H9 (cell line): ENCODE data around the gene SMIM41. TPM values are rescaled to one million over a fixed set of nuclear protein-coding genes. Genes with fewer than 3 reads are reported as not detected.
"Not testable (repeated sequence)": the region's sequence is repeated elsewhere in the genome, so short reads cannot be mapped to it uniquely, and the experiment has no call there.

ENCODE experiments used
- DNase-seq: peaks from one replicate; pipeline ENCODE4 v3.0.0-alpha.2; 2017
- H2AFZ ChIP-seq: one replicate; pipeline ENCODE4 v1.6.1; 2013; ENCODE audit warnings: mild to moderate bottlenecking, low read length, control low read depth, moderate library complexity
- H2AK5ac ChIP-seq: 2 replicates; pipeline ENCODE4 v1.6.1; 2013; ENCODE audit warnings: low read length, control low read depth, mixed read lengths; ENCODE audit not compliant: insufficient read length
- H2BK120ac ChIP-seq: one replicate; pipeline ENCODE4 v1.6.1; 2013; ENCODE audit warnings: low read depth, mild to moderate bottlenecking, low read length, control low read depth, inconsistent platforms; ENCODE audit not compliant: poor library complexity, severe bottlenecking
- H2BK12ac ChIP-seq: 2 replicates; pipeline ENCODE4 v1.6.1; 2013; ENCODE audit warnings: low read length, control low read depth, mixed read lengths, low read depth; ENCODE audit not compliant: insufficient read length
- H2BK15ac ChIP-seq: 2 replicates; pipeline ENCODE4 v1.6.1; 2013; ENCODE audit warnings: low read depth, low read length, control low read depth
- H2BK20ac ChIP-seq: one replicate; pipeline ENCODE4 v1.6.1; 2013; ENCODE audit warnings: low read depth, mild to moderate bottlenecking, low read length, control low read depth, inconsistent platforms; ENCODE audit not compliant: poor library complexity, severe bottlenecking
- H2BK5ac ChIP-seq: 2 replicates; pipeline ENCODE4 v1.6.1; 2013; ENCODE audit warnings: low read length, control low read depth, mixed read lengths; ENCODE audit not compliant: insufficient read length
- H3K14ac ChIP-seq: 2 replicates; pipeline ENCODE4 v1.6.1; 2013; ENCODE audit warnings: low read length, control low read depth; ENCODE audit not compliant: insufficient read depth
- H3K18ac ChIP-seq: 2 replicates; pipeline ENCODE4 v1.6.1; 2013; ENCODE audit warnings: low read depth, mild to moderate bottlenecking, mixed read lengths, low read length, control low read depth; ENCODE audit not compliant: insufficient read length
- H3K23ac ChIP-seq: 2 replicates; pipeline ENCODE4 v1.6.1; 2013; ENCODE audit warnings: low read length, control low read depth, mixed read lengths, low read depth; ENCODE audit not compliant: insufficient read length
- H3K23me2 ChIP-seq: 2 replicates; pipeline ENCODE4 v1.6.1; 2013; ENCODE audit warnings: low read depth, mild to moderate bottlenecking, mixed read lengths, low read length, control low read depth; ENCODE audit not compliant: insufficient read length, poor library complexity, severe bottlenecking
- H3K27ac ChIP-seq: 2 replicates; pipeline ENCODE4 v1.5.1; 2013; ENCODE audit warnings: low read length, control low read depth, mixed read lengths, low read depth; ENCODE audit not compliant: insufficient read length
- H3K27me3 ChIP-seq: 2 replicates; pipeline ENCODE4 v1.6.1; 2013; ENCODE audit warnings: low read length, control low read depth, inconsistent platforms; ENCODE audit not compliant: insufficient read depth
- H3K4ac ChIP-seq: 2 replicates; pipeline ENCODE4 v1.6.1; 2013; ENCODE audit warnings: low read depth, mild to moderate bottlenecking, control low read depth, inconsistent platforms, low read length, moderate library complexity
- H3K4me1 ChIP-seq: 2 replicates; pipeline ENCODE4 v1.6.1; 2013; ENCODE audit warnings: low read length, control low read depth, inconsistent platforms; ENCODE audit not compliant: insufficient read depth
- H3K4me2 ChIP-seq: 2 replicates; pipeline ENCODE4 v1.6.1; 2013; ENCODE audit warnings: low read length, control low read depth, mixed read lengths; ENCODE audit not compliant: insufficient read length, insufficient read depth
- H3K56ac ChIP-seq: 2 replicates; pipeline ENCODE4 v1.6.1; 2013; ENCODE audit warnings: low read depth, mild to moderate bottlenecking, mixed read lengths, low read length, control low read depth; ENCODE audit not compliant: insufficient read length
- H3K79me1 ChIP-seq: 2 replicates; pipeline ENCODE4 v1.6.1; 2013; ENCODE audit warnings: low read depth, mild to moderate bottlenecking, moderate library complexity, low read length, control low read depth, inconsistent platforms; ENCODE audit not compliant: insufficient read depth, poor library complexity, severe bottlenecking
- H3K79me2 ChIP-seq: 2 replicates; pipeline ENCODE4 v1.6.1; 2013; ENCODE audit warnings: low read length, control low read depth, inconsistent platforms; ENCODE audit not compliant: insufficient read depth
- H3K9ac ChIP-seq: 2 replicates; pipeline ENCODE4 v1.6.1; 2013; ENCODE audit warnings: low read length, control low read depth, mixed read lengths; ENCODE audit not compliant: insufficient read length; ENCODE audit errors: extremely low read depth
- H3K9me3 ChIP-seq: one replicate; pipeline ENCODE4 v1.6.1; 2013; ENCODE audit warnings: low read depth, low read length, inconsistent platforms; ENCODE audit not compliant: control insufficient read depth
- H3T11ph ChIP-seq: one replicate; pipeline ENCODE4 v1.6.1; 2013; ENCODE audit warnings: mild to moderate bottlenecking, low read length, control low read depth, inconsistent platforms
- H4K20me1 ChIP-seq: one replicate; pipeline ENCODE4 v1.6.1; 2013; ENCODE audit not compliant: control insufficient read depth, insufficient read length, insufficient read depth
- H4K5ac ChIP-seq: 2 replicates; pipeline ENCODE4 v1.6.1; 2013; ENCODE audit warnings: low read depth, mild to moderate bottlenecking, mixed read lengths, low read length, control low read depth; ENCODE audit not compliant: insufficient read length
- H4K8ac ChIP-seq: replicated peaks from 2 replicates; pipeline ENCODE4 v1.6.1; 2013; ENCODE audit warnings: low read length, control low read depth, mixed read lengths, low read depth; ENCODE audit not compliant: insufficient read length
- H4K91ac ChIP-seq: 2 replicates; pipeline ENCODE4 v1.6.1; 2013; ENCODE audit warnings: low read depth, mild to moderate bottlenecking, moderate library complexity, mixed read lengths, low read length, control low read depth; ENCODE audit not compliant: insufficient read length
- H3K27ac Mint-ChIP-seq, 3 experiments: 2 replicates in 2 of 3; 3 replicates in 1 of 3; pipeline ENCODE4 v1.8.0; 2020 to 2021; ENCODE audit warnings: mixed read lengths in 3 of 3, mild to moderate bottlenecking in 1 of 3, moderate library complexity in 1 of 3
- H3K27me3 Mint-ChIP-seq: 2 replicates; pipeline ENCODE4 v1.8.0; 2021; ENCODE audit warnings: low read depth, mild to moderate bottlenecking, moderate library complexity, mixed read lengths
- H3K36me3 Mint-ChIP-seq, 3 experiments: 2 replicates in 2 of 3; 3 replicates in 1 of 3; pipeline ENCODE4 v1.8.0; 2020 to 2021; ENCODE audit warnings: low read depth in 3 of 3, mixed read lengths in 3 of 3; ENCODE audit not compliant: insufficient read depth in 1 of 3
- H3K4me1 Mint-ChIP-seq, 2 experiments: 2 replicates each; pipeline ENCODE4 v1.8.0; 2020; ENCODE audit warnings: mixed read lengths in 2 of 2
- H3K4me3 Mint-ChIP-seq, 2 experiments: 2 replicates in 1 of 2; 3 replicates in 1 of 2; pipeline ENCODE4 v1.8.0; 2020 to 2021; ENCODE audit warnings: mild to moderate bottlenecking in 2 of 2, mixed read lengths in 2 of 2, moderate library complexity in 1 of 2
- H3K9me3 Mint-ChIP-seq, 2 experiments: 2 replicates in 1 of 2; 3 replicates in 1 of 2; pipeline ENCODE4 v1.8.0; 2020; ENCODE audit warnings: mild to moderate bottlenecking in 2 of 2, mixed read lengths in 2 of 2, moderate library complexity in 1 of 2
- WGBS: extraction: QIAGEN DNeasy Blood & Tissue Kit; methylation state at CpG from one replicate; pipeline ENCODE4 v1.1.7; 2013; ENCODE audit warnings: missing lambda C conversion rate, low lambda C conversion rate, mixed read lengths; ENCODE audit not compliant: insufficient read length; ENCODE audit errors: extremely low coverage; 5-methylcytosine and 5-hydroxymethylcytosine counted together
- total RNA-seq: library from RNA; stranded (reverse); gene quantifications from 2 replicates; pipeline ENCODE4 v1.2.1, GENCODE V29; 2021
- TF ChIP-seq, protein P1 (sequence below): fragments of 200-600 bp; sonication (generic); conservative IDR thresholded peaks from 3 replicates; pipeline ENCODE4 v1.8.0; 2021; ENCODE audit warnings: antibody characterized with exemption, mild to moderate bottlenecking

SMIM41 gene
- total RNA-seq, 1 experiment from 2014 or later, result not detected

DNA sequence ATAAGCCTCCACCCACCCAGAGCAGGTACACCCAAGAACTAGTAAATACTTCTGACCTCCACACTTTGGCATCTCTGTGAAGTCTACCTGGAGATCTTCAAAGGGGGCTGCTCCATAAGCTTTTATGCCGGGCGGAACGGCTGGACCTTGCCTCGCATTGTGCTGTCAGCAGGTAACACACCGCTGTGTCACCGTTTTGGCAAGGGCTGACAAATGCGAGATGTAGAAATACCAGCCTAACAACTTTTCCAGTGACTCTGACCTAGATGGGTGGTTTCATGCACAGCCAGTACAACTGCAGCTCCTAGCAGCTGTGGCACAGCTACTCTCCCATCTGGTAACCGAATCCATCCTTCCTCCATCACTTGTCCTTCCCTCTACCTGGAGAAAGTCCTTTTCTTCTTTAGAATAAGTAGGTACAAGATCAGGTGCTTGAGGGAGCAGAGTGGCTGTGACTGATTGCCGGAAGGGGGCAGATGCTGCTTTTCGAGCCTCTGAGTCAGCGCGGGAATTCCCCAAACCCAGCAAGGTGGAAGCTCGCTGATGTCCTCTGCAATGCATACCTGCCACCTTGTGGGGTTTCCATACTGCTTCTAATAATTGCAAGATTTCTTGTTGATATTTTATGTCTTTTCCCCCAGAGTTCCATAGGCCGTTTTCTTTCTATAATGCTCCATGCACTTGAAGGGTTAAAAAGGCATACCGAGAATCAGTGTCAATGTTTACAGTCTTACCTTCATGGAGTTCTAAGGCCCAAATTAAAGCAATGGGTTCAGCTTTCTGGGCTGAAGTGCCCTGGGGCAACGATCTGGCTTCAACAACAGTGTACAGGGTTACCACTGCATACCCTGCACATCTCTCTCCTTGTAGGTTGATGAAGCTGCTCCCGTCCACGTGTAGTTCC, 37.0 kb downstream of the SMIM41 start:
- H3K23ac ChIP-seq, H3K4me3 Mint-ChIP-seq, H3K9me3 Mint-ChIP-seq, H3K9ac ChIP-seq, H3K23me2 ChIP-seq, H3K9me3 ChIP-seq, H3T11ph ChIP-seq, H3K27me3 ChIP-seq, H3K36me3 Mint-ChIP-seq, H3K79me1 ChIP-seq, H4K8ac ChIP-seq, H3K4me2 ChIP-seq, H3K79me2 ChIP-seq, H3K27ac Mint-ChIP-seq, H2BK20ac ChIP-seq, H2BK5ac ChIP-seq, H3K4ac ChIP-seq, H2AK5ac ChIP-seq, H2BK15ac ChIP-seq, H4K5ac ChIP-seq, H3K4me1 ChIP-seq, H4K20me1 ChIP-seq, H3K56ac ChIP-seq, H2BK12ac ChIP-seq, H3K14ac ChIP-seq, H3K27ac ChIP-seq, H2AFZ ChIP-seq, H4K91ac ChIP-seq, H2BK120ac ChIP-seq: not testable (repeated sequence)
- TF ChIP-seq, protein P1, sequence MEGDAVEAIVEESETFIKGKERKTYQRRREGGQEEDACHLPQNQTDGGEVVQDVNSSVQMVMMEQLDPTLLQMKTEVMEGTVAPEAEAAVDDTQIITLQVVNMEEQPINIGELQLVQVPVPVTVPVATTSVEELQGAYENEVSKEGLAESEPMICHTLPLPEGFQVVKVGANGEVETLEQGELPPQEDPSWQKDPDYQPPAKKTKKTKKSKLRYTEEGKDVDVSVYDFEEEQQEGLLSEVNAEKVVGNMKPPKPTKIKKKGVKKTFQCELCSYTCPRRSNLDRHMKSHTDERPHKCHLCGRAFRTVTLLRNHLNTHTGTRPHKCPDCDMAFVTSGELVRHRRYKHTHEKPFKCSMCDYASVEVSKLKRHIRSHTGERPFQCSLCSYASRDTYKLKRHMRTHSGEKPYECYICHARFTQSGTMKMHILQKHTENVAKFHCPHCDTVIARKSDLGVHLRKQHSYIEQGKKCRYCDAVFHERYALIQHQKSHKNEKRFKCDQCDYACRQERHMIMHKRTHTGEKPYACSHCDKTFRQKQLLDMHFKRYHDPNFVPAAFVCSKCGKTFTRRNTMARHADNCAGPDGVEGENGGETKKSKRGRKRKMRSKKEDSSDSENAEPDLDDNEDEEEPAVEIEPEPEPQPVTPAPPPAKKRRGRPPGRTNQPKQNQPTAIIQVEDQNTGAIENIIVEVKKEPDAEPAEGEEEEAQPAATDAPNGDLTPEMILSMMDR, result peak; percentile 54
- H3K27me3 Mint-ChIP-seq, result peaks cover 11% of the 10 kb centered on the region
- WGBS, result no CpG with 5 or more reads among the region's 18 CpGs
- H3K18ac ChIP-seq, result peak overlapping the region; percentile 44
- peaks cover 32 to 44% of the 10 kb centered on the region in 2 experiments for H3K4me1 Mint-ChIP-seq
- peak; percentile 79 for DNase-seq

DNA sequence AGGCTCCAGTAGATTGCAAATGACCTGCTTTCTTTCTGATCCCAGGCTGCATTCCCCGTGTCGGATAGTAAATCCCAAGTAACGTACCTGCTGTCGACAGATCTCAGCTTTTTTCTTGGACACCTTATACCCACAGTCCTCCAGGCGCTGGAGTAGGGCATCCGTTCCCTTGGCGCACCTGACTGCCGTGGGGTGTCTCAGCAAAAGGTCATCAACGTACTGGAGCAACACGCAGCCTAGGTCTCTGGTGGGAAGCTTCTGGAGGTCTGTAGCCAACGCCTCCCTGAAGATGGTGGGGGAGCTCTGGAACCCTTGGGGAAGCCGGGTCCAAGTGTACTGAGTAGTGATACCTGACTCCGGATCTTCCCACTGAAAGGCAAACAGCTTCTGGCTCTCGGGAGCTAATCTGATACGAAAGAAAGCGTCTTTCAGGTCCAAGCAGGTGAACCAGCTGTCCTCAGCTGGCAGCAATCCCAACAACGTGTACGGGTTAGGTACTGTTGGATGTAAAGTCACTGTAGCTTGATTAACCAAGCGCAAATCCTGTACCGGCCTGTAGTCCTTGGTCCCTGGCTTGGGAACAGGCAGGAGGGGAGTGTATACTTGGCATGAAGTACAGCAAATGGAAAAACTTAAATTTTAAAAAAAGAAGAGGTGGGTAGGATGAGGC, 38.4 kb downstream of the SMIM41 start:
- H3K27ac Mint-ChIP-seq, H3K79me1 ChIP-seq, H3K27me3 ChIP-seq, H3K36me3 Mint-ChIP-seq, H2AFZ ChIP-seq, H3K14ac ChIP-seq, DNase-seq, H3K79me2 ChIP-seq, H2BK12ac ChIP-seq, H2BK20ac ChIP-seq, H3K9me3 ChIP-seq, H2BK5ac ChIP-seq, H3K18ac ChIP-seq, H3K4me2 ChIP-seq, H2BK120ac ChIP-seq, H3K23me2 ChIP-seq, H3K56ac ChIP-seq, H2BK15ac ChIP-seq, H3K4me3 Mint-ChIP-seq, H4K5ac ChIP-seq, H3K9me3 Mint-ChIP-seq, H3K4ac ChIP-seq, H3T11ph ChIP-seq, H2AK5ac ChIP-seq, H4K20me1 ChIP-seq, H4K8ac ChIP-seq, H3K27ac ChIP-seq, H3K9ac ChIP-seq, H3K23ac ChIP-seq, H4K91ac ChIP-seq: not testable (repeated sequence)
- Mint-ChIP-seq H3K4me1 (peaks cover 45 to 58% of the 10 kb centered on the region in 2 experiments), H3K27me3 (peaks cover 11% of the 10 kb centered on the region)
- H3K4me1 ChIP-seq, result peaks cover 12% of the 10 kb centered on the region
- no CpG with 5 or more reads among the region's 20 CpGs for WGBS
